Measurements from ENCODE around the gene PI4K2A. TPM values are rescaled to one million over a fixed set of nuclear protein-coding genes. Genes with fewer than 3 reads are reported as not detected.
A peak's percentile ranks its signal among the peaks of the same experiment; 100 is the strongest.
"Not testable (repeated sequence)": the region's sequence is repeated elsewhere in the genome, so short reads cannot be mapped to it uniquely, and the experiment has no call there.

PI4K2A gene
- total and polyA plus RNA-seq, 2 experiments from 2014 or later: 16.6 to 28.7 TPM

DNA sequence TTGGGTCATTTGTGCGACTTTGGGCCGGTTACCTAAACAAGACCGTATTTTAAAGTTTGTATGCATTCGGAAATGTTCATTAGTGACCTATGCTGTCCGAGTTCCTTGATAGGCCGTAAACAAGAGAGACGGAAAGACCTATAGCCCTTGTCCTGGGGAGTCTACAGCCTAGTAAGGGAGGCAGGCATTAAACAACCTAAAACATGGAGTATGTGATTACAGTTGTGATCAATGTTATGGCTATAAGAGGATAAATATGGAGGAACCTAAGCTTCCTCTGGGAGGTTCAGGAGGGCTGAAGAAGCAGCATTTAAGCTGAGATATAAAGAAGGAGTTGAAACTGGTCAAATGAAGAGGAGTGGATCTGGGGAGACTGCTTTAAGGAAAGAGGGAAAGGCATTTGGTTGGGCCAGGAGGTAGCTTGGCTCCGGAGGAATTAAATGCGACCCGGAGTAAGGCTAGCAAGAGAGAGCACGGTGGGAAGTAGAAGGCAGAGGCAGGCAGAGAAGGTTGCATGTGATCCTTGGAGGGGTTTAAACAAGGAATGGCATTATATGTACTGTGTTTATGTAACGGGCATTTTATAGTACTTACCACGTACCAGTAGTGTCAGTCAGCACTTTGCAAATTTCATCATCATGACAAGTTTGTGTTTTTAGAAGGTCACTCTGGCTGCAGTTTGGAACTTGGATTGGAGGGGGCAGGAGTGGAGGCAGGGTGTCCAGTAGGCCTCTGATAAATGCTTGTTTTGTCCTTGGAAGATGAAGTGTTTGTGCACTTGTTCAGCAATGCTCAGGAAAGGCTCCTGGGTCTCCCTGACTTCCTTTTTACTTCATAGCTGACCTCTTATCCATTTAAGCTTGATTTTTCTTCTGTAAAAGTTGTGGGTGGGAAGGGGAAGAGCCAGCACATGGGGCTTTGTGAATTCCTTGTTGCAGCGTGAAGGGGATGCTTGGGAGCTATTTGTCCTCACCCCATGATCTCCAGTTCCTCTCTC, 47.6 kb downstream of the PI4K2A start:
- DNase-seq: peak; percentile 87
- H3K4me1 ChIP-seq (ENCODE audit: insufficient read depth): peaks cover 50% of the 10 kb centered on the region
- no peaks in the 10 kb centered on the region for H3K36me3 ChIP-seq (ENCODE audit: low read depth)
- H3K4me3 ChIP-seq: peak overlapping the region; percentile 31
- H2AFZ ChIP-seq: peak overlapping the region; percentile 64
- peak overlapping the region; percentile 61 for H3K4me2 ChIP-seq (ENCODE audit: unreplicated experiment)
- peaks cover 61% of the 10 kb centered on the region for H3F3A ChIP-seq (ENCODE audit: insufficient read depth)
- WGBS, 2 experiments (ENCODE audit: low coverage in 1 of 2, low lambda C conversion rate in 2 of 2, missing lambda C conversion rate in 2 of 2): 10 to 15% methylated on average over 14 of the region's 14 CpGs
- H3K9me2 ChIP-seq (ENCODE audit: insufficient read depth): no peaks in the 10 kb centered on the region
- peak overlapping the region; percentile 94 for H3K9ac ChIP-seq
- TF ChIP-seq EZH2 (IDR thresholded peaks at IDR 0.05; ENCODE audit: insufficient read depth, poor library complexity, severe bottlenecking) (no peak), EZH2phosphoT487 (IDR thresholded peaks at IDR 0.05; ENCODE audit: insufficient read depth, low read depth) (no peak)
- in situ Hi-C loops (cut with MboI): no loop called here
- no peaks in the 10 kb centered on the region for H3K9me3 ChIP-seq (ENCODE audit: low read depth)
- peaks cover 37% of the 10 kb centered on the region for H3K79me2 ChIP-seq (ENCODE audit: insufficient read depth)
- H3K27me3 ChIP-seq (replicated peaks; ENCODE audit: insufficient read depth): no peaks in the 10 kb centered on the region
- H3K27ac ChIP-seq: peak overlapping the region; percentile 99
- H4K20me1 ChIP-seq (ENCODE audit: insufficient read depth): no peaks in the 10 kb centered on the region

DNA sequence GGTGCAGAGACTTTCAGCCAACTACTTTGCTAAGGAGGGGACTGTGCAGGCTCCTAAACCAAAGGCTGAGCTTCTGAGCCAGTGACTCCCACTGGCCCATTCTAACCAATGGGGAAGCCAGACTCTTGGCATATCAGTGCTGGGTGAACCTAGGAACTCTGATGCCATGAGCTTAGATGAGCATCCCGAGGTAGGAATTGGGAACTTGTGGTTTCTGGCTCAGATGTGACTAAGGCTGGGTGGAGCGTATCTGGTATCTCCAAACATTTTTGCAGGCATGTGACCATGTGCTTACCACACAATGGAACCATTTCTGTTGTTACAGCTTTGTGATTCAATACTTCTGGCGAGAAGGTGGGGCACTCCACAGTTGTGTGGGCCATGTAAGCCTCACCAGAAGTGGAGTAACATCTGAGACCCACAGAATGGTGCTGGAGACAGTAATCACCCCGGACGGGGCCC, 49.1 kb downstream of the PI4K2A start:
- H3K9me2 ChIP-seq (ENCODE audit: insufficient read depth): no peaks in the 10 kb centered on the region
- peak; percentile 98 for DNase-seq
- peak overlapping the region; percentile 99 for H3K27ac ChIP-seq
- in situ Hi-C loops (cut with MboI): no loop called here
- H2AFZ ChIP-seq: peak overlapping the region; percentile 33; the same call in 1 of the 2 replicates
- no peak for TF ChIP-seq EZH2 (IDR thresholded peaks at IDR 0.05; ENCODE audit: insufficient read depth, poor library complexity, severe bottlenecking)
- TF ChIP-seq EZH2phosphoT487 (IDR thresholded peaks at IDR 0.05; ENCODE audit: insufficient read depth, low read depth): no peak
- peaks cover 22% of the 10 kb centered on the region for H3K79me2 ChIP-seq (ENCODE audit: insufficient read depth)
- no peaks in the 10 kb centered on the region for H4K20me1 ChIP-seq (ENCODE audit: insufficient read depth)
- 31 to 34% methylated on average over 5 of the region's 5 CpGs for WGBS, 2 experiments (ENCODE audit: low coverage in 1 of 2, low lambda C conversion rate in 2 of 2, missing lambda C conversion rate in 2 of 2)
- peaks cover 48% of the 10 kb centered on the region for H3F3A ChIP-seq (ENCODE audit: insufficient read depth)
- peak overlapping the region; percentile 94 for H3K9ac ChIP-seq
- no peaks in the 10 kb centered on the region for H3K36me3 ChIP-seq (ENCODE audit: low read depth)
- peaks cover 35% of the 10 kb centered on the region for H3K4me1 ChIP-seq (ENCODE audit: insufficient read depth)
- H3K4me2 ChIP-seq (ENCODE audit: unreplicated experiment): peak overlapping the region; percentile 41
- no peaks in the 10 kb centered on the region for H3K9me3 ChIP-seq (ENCODE audit: low read depth)
- no peak overlapping the region for H3K4me3 ChIP-seq
- H3K27me3 ChIP-seq (replicated peaks; ENCODE audit: insufficient read depth): no peaks in the 10 kb centered on the region

DNA sequence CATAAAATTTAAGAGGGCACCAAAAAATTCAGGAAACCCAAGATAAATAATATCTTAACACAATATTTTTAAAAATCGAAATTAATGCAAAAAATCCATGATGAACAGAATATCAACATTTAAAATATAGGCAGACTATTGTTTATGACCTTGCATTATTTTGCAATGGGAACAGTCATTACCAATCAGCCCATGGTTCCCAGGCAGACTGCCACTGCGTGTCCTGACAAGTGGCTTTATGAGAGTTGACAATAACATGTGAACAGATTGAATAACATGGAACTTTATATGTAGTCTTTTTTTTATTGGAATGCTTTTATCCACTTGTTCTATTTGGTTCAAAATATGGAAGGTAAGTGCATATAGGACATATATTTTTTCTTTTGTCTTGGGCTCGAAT, 49.7 kb downstream of the PI4K2A start:
- Histone ChIP-seq H3K27me3 (replicated peaks; ENCODE audit: insufficient read depth) (no peaks in the 10 kb centered on the region), H3K9me2 (ENCODE audit: insufficient read depth) (no peaks in the 10 kb centered on the region), H3K9ac (peak overlapping the region; percentile 58), H3K4me2 (ENCODE audit: unreplicated experiment) (peak overlapping the region; percentile 29), H4K20me1 (ENCODE audit: insufficient read depth) (no peaks in the 10 kb centered on the region), H3K9me3 (ENCODE audit: low read depth) (no peaks in the 10 kb centered on the region), H3K27ac (peak overlapping the region; percentile 99), H3F3A (ENCODE audit: insufficient read depth) (peaks cover 43% of the 10 kb centered on the region), H2AFZ (peak overlapping the region; percentile 33; the same call in 1 of the 2 replicates), H3K79me2 (ENCODE audit: insufficient read depth) (peaks cover 17% of the 10 kb centered on the region), H3K4me1 (ENCODE audit: insufficient read depth) (peaks cover 30% of the 10 kb centered on the region), H3K4me3 (no peak overlapping the region), H3K36me3 (ENCODE audit: low read depth) (no peaks in the 10 kb centered on the region)
- 96 to 98% methylated on average over 3 of the region's 3 CpGs for WGBS, 2 experiments (ENCODE audit: low coverage in 1 of 2, low lambda C conversion rate in 2 of 2, missing lambda C conversion rate in 2 of 2)
- in situ Hi-C loops (cut with MboI): no loop called here
- peak; percentile 41 for DNase-seq
- TF ChIP-seq EZH2 (IDR thresholded peaks at IDR 0.05; ENCODE audit: insufficient read depth, poor library complexity, severe bottlenecking) (no peak), EZH2phosphoT487 (IDR thresholded peaks at IDR 0.05; ENCODE audit: insufficient read depth, low read depth) (no peak)

DNA sequence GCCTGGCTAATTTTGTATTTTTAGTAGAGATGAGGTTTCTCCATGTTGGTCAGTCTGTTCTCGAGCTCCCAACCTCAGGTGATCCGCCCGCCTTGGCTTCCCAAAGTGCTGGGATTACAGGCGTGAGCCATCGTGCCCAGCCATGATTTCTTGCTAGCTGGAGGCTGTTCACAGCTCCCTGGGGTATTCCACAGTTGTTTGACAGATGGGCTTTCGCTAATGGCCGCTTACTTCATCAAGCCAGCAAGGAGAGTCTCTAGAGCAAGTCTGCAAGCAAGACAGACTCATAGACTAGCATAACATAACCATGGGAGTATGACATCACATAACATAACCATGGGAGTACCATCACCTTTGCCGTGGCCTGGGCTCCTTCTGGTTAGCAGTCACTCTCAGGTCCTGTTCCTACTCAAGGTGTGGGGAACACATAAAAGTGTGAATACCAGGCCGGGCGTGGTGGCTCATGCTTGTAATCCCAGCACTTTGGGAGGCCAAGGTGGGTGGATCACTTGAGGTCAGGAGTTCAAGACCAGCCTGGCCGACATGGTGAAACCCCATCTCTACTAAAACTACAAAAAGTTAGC, 57.7 kb downstream of the PI4K2A start:
- in situ Hi-C loops (cut with MboI); H3K36me3 ChIP-seq (ENCODE audit: low read depth); H3K27me3 ChIP-seq (replicated peaks; ENCODE audit: insufficient read depth); H3K9me2 ChIP-seq (ENCODE audit: insufficient read depth); H2AFZ ChIP-seq; DNase-seq; H3K79me2 ChIP-seq (ENCODE audit: insufficient read depth); H3K9me3 ChIP-seq (ENCODE audit: low read depth); H3K4me2 ChIP-seq (ENCODE audit: unreplicated experiment); H3K27ac ChIP-seq; H3F3A ChIP-seq (ENCODE audit: insufficient read depth); H3K4me3 ChIP-seq; H4K20me1 ChIP-seq (ENCODE audit: insufficient read depth); H3K4me1 ChIP-seq (ENCODE audit: insufficient read depth); H3K9ac ChIP-seq: not testable (repeated sequence)
- WGBS, 2 experiments (ENCODE audit: low coverage in 1 of 2, low lambda C conversion rate in 2 of 2, missing lambda C conversion rate in 2 of 2): 77 to 78% methylated on average over 11 of the region's 11 CpGs
